GM04503 (cell line): Measurements from ENCODE around the gene PMAIP1.
"Not testable (repeated sequence)": the region's sequence is repeated elsewhere in the genome, so short reads cannot be mapped to it uniquely, and the experiment has no call there.

Experiments used
- DNase-seq: peaks from one replicate; pipeline ENCODE4 v3.0.0-alpha.2; 2012; ENCODE audit warnings: low read depth

PMAIP1 gene

DNA sequence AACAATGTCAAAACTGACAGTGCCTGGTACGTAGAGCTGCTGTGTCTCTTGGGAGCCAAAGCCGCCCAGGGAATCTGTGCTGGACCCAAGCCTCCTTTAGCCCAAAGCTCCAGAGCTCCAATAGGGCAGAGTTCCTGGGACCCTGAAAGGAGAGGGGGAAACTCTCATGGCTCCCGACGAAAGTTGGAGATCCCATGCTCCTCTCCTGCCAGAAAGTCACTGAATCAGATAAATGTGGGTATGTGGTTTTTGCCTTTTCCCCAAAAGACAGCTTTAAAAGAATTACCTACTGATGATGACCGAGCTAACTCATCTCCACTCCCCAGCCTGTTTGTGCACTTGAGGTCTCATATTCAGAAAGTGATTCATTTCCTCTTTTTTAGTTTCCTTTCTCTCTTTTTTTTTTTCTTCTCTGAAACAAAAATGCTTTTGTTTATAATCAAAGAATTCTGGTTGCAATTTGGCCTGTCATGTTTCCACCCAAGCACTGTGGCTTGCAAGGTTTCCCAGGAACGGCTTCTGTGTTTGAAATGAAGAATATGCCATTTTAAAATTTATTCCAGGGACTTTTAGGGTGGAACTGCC lies 14.1 kb upstream of the PMAIP1 start:
- peak; percentile 66 for DNase-seq

DNA sequence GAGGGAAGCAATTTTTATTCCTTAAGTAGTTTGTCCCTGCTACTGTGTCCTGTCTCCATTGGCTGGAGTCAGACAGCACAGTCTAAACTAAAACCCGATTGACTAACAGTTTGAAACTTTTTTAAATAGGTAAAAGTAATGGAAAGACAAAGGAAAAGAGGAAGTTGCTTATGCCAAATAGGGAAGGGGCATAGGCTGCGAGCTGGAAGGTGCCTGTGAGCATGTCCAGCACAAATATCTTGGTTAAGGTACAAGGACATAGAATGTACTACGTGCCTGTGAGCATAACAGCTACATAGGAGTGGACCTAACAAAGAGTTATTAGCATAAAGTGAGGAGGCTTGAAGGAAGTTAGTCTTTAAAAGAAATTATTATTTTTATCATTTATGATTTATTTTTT lies 13.4 kb upstream of the PMAIP1 start:
- DNase-seq, result not testable (repeated sequence)

DNA sequence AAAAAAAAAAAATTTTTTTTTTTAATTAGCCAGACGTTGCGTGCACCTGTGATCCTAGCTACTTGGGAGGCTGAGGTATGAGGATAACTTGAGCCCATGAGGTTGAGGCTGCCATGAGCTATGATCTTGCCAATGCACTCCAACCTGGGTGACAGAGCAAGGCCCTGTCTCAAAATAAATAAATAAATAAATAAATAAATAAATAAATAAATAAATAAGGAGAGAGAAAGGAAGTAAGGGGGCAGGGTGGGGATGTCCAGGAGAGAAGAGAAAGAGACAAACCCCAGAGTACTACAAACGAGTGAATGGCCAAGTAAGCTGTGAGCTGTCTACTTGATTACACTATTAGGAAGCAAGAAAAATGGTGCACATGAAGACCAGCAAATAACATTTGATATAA lies 7.7 kb upstream of the PMAIP1 start:
- no peak for DNase-seq

DNA sequence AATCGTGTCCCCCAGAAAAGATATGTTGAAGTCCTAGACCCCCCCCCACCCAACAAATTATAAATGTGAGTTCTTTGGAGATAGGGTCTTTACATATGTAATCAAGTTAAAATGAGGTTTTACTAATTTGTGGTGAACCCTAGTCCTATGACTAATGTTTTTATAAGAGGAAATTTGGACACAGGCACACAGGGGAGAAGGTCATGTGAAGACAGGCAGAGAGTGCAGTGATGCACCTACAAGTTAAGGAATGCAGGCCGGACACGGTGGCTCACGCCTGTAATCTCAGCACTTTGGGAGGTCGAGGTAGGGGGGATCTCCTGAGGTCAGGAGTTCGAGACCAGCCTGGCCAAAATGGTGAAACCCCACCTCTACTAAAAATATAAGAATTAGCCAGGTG lies 5.8 kb upstream of the PMAIP1 start:
- DNase-seq, result no peak

DNA sequence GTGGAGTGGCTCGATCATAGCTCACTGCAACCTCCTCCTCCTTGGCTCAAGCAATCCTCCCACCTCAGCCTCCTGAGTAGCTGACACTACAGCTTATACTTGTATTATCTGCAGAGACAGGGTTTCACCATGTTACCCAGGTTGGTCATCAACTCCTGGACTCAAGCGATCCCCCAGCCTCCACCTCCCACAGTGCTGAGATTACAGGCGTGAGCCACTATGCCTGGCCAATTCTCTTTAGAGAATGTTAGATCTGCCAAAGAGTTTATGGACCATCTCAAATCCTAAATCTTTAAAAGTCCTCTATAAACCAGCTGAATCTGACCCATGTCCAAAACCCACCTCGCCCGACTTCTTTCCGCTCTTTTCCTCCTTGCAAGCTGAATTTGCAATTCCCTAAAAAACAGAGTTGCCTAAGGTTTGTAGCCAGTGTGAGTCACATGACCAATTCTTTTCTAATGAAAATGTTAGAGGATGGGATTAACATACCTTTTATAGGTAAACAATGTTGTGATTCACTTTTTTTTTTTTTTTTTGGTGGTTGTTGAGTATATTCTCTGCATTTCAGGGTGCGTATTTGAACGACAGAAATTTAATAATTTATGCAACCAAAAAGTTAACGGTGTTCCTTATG lies 2.4 kb upstream of the PMAIP1 start:
- DNase-seq, result no peak

DNA sequence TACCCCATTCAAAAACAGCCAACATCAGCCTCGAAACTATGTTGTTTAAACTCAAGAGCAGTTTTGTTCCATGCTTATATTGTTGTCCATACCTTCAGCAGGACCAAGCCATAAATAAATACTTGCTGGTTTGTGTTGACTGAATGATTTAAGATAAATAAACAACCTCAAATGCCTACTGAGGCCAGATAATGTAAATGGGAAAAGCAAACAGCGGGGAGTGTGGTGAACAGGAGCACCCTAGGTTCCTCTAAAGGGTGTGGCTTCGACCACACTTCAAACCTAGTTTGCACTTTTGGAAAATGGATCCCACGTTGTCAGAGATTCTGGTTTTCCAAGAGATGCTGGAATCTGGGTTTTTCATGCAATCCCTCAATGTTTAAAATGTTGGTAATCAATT lies 1.7 kb upstream of the PMAIP1 start:
- no peak for DNase-seq

DNA sequence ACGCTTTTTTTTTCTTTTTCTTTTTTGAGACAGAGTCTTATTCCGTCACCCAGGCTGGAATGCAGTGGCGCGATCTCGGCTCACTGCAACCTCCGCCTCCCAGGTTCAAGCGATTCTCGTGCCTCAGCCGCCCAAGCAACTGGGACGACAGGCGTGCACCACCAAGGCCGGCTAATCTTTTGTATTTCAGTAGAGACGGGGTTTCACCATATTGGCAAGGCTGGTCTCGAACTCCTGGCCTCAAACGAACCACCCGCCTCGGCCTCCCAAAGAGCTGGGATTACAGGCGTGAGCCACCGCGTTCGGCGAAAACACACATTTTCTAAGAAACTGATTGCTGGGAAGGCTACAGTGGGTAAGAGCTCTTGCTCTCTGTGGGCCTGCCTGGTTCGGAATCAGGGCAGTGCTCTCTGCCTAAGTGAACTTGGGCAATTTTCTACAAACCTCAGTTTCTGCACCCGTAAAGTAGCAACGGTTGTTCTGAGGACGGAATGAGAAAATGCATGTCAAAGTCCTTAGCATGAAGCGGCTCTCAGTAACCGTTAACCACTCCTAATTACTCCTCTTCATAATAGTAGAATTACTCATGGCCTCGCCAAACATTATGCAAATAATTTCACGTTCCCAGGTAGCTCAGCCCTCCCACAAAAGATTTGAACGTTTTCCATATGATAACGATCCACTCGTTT lies 1.0 kb upstream of the PMAIP1 start:
- no peak for DNase-seq

DNA sequence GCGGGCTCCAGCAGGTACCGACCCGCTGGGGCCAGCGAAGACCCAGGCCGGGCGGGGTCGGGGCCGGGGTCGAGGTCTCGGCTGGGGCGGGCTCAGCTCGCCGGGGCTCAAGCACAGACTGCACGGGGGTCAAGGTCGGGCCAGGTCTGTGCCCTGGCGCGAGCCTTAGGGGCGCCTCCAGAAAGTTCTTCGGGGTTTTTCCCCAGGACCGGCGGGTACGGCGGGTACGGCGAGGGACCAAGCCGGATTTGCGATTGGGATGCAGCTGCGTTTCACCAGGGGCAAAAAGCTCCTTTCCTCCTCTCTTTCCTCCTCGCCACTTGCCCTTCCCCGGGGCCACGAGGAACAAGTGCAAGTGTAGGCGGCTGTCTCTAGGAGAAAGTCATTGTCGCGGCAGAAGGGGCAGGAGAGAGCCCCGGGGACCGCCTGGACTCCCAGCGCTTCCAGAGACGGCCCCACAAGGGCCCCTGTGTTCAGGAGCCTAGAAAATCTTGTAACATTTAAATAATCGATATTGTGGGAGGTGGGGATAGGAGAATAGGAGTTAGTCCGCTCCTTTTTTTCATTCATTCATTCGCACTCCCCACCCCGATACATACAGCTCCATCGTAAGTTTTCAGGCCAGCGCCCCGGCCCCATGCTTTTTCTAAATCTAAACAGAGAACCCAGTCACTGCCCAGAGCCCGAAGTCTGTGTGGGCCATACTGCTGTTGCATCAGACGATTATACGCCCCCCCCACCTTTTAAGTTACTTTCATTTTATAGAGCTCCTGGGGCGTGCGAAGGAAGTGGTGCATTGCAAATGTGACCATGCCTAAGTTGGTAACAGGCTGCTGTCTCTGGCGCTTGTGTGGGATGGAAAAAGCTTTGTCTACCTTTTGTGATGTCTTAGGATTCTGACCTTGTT lies 679 bp downstream of the PMAIP1 start:
- DNase-seq, result no peak

DNA sequence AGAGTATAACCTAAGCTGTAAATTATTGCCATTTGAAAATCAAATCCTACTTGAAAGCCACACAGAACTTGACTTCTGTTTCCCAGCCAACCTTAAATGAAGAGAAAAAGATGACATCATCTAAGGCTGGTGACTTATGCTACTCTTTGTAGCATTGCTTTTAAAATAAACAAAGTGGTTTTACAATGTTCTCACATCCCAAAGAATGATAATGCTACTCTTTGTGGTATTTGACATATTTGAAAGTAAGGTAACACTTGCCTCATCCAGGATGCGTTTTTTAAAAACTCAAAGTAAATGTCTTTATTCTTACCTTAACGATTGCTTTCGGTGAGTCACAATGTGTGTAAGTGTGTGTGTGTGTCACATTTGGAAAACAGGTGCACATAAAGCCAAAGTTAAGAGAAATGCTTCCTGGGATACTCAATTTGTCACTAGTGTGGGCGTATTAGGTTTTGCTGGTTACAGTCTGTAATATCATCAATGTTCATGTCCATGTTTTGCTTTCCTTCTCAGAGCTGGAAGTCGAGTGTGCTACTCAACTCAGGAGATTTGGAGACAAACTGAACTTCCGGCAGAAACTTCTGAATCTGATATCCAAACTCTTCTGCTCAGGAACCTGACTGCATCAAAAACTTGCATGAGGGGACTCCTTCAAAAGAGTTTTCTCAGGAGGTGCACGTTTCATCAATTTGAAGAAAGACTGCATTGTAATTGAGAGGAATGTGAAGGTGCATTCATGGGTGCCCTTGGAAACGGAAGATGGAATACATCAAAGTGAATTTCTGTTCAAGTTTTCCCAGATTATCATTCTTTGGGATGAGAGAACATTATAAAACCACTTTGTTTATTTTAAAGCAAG lies 2.6 kb downstream of the PMAIP1 start:
- no peak for DNase-seq

DNA sequence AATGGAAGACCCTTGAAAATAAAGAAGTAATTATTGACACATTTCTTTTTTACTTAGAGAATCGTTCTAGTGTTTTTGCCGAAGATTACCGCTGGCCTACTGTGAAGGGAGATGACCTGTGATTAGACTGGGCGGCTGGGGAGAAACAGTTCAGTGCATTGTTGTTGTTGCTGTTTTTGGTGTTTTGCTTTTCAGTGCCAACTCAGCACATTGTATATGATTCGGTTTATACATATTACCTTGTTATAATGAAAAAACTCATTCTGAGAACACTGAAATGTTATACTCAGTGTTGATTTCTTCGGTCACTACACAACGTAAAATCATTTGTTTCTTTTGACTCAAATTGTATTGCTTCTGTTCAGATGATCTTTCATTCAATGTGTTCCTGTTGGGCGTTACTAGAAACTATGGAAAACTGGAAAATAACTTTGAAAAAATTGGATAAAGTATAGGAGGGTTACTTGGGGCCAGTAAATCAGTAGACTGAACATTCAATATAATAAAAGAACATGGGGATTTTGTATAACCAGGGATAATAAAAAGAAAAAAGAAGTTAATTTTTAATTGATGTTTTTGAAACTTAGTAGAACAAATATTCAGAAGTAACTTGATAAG lies 3.3 kb downstream of the PMAIP1 start:
- no peak for DNase-seq

DNA sequence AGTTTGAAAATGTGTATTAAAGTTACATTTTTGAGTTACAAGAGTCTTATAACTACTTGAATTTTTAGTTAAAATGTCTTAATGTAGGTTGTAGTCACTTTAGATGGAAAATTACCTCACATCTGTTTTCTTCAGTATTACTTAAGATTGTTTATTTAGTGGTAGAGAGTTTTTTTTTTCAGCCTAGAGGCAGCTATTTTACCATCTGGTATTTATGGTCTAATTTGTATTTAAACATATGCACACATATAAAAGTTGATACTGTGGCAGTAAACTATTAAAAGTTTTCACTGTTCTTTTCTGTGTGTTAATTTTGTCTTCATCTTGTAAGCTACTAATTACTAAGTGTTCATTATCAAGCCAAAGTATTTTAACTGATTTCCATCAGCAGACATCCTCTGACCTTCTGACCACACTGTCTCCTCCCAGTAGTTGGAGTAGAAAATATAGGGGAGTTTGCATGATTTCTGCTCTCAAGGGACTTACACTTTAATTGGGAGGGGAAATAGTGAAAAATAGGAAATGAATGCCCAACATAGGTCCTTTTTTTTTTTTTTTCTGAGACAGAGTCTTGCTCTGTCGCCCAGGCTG lies 4.3 kb downstream of the PMAIP1 start:
- no peak for DNase-seq

DNA sequence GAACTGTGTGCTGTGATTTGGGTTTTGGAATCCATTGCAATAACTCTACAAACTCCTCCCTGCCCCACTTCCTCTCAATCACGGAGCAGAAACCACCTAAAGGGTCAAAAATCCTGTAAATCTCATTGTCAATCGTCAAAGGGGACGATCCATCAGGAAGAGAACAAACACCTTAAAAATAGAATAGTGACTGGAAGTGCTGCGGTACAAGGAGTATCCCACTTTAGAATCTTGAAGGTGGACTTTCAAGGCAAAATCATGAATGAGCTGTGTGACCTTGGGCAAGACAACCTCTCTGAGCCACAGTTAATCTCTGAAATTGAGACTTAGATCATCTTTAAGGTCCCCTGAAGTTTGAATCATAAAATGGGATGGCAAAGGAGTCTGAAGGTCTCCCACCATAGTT lies 5.9 kb downstream of the PMAIP1 start:
- no peak for DNase-seq

DNA sequence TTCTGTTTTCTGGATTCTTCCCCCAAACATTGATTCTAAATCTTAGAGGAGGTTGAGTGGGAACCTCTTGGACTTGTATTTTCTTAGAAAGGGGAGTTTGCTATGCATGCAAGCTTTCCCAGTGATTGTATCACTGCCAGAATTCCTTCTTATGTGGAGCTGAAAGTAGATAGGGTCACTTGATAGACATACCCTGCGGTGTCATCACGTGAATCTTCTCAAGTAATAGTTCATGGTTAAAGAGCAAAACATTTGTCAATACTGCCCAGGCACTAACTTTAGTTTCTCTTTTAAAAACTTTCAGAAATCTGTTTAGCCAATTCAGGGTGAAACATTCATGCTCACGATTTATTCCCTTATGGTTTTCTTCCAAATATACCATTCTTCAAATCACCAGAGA lies 6.4 kb downstream of the PMAIP1 start:
- DNase-seq, result no peak

DNA sequence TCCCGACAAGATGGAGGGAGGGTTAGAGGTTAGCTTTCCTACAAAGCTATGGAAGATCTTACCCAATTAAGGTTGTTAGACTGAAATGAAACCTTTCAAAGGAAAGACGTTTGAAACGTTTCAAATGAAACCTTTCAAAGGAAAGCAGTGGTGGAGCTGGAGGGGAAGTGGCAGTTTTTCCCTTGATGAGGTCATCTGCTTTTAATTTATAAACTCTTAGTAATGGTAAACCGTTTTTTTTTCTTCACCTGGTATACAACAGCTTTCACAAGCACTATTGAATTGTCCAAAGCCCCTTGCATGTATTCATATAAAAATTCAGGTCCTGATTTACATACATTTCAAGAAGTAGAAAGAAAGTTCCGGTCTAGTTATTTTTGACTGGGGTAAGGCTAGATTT lies 7.4 kb downstream of the PMAIP1 start:
- DNase-seq, result no peak

DNA sequence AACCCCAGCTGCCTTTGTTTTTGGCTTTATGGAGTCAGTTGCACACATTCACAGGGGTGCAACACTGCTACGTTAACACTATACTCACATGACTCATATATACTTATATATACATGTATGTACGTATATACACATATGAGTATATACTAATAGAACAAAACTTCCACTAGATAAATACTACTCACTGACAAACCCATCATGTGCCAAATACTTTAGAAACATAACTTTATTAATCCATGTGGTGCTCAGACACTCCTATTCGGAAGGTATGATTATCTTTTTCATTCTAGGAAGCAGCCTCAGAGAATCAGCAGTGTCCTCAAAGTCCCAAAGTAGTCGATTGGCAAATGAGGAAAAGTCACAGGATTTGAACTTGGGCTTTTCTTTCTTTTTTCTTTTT lies 7.9 kb downstream of the PMAIP1 start:
- no peak for DNase-seq

DNA sequence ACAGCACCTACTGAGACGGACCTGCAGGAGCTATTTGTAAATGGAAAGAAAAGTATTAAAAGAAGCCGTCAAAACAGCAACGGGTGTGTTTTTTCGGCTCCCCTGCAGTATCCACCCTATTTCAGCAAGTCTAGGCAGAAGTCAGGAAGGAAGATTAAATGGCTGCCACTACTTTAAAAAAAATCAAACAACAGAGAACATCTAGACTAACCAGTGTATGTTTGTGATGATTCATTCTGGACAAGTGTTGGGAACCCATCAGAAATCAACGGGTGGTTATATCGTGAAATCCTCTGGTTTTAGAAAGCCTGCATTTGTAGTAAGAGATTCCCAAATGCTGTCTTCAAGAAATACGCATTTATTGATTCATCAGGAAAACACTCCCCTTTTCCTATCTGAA lies 9.0 kb downstream of the PMAIP1 start:
- no peak for DNase-seq

DNA sequence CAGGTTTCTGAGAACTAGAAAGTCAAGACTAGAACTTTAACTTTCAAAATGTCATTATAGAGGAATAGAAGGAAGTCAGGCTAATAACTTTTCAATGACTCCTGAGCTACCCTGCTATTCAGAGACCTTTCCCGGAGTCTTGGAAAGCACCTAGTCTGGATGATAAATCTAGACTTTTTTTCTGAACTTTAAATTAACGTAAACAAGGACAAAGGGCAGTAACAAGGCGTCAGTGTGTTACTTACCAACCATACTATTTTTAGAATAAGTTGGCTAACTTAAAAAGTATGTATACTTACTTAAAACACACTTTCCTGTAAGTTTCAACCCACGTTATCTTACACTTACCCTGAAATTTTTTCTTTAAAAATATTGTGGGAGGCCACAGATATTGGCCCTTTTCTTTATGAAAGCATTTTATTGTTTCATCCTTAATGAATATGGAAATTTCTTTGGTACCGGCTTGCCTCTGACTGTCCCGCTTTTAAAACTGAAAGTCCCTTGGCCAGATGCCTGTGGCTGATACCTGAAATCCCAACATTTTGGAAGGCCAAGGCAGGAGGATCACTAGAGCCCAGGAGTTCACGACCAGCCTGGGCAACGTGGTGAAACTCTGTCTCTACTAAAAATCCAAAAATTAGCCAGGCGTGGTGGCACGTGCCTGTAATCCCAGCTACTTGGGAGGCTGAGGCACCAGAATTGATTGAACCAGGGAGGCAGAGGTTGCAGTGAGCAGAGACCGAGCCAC lies 9.7 kb downstream of the PMAIP1 start:
- DNase-seq, result no peak

DNA sequence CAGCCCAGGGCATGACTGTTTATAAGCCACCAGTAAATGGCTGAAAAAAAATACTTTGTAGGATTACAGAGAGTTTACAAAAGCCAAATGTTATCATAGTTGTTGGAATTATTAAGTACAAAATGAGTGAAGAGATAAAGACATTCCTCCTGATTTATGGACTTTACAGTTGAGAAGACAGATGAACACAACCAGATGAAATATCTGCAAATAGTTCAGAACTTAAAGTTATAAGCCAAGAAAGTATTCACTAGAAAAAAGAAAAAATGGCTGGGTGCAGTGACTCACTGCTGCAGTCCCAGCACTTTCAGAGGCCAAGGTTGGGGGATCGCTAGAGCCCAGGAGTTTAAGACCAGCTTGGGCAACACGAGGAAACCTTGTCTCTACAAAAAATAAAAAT lies 11.2 kb downstream of the PMAIP1 start:
- peak; percentile 42 for DNase-seq

DNA sequence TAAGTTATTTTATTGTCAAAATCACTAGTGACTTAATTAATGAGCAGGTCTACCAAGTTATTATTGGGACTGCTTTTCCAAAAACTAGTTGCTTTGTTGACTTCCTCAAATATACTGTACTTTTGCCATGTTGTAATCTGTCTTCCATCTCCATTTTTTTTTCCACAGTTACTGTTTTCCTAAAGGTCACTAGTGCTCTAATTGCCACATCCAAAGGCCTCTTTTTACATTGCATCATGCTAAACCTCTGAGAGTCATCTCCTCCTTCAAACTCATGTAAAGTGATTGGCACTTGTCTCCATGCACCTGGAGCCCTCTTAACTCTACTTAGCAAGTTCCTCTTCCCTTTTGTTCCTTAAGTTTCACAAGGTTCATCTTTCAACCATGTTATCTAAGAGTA lies 11.8 kb downstream of the PMAIP1 start:
- DNase-seq, result no peak

DNA sequence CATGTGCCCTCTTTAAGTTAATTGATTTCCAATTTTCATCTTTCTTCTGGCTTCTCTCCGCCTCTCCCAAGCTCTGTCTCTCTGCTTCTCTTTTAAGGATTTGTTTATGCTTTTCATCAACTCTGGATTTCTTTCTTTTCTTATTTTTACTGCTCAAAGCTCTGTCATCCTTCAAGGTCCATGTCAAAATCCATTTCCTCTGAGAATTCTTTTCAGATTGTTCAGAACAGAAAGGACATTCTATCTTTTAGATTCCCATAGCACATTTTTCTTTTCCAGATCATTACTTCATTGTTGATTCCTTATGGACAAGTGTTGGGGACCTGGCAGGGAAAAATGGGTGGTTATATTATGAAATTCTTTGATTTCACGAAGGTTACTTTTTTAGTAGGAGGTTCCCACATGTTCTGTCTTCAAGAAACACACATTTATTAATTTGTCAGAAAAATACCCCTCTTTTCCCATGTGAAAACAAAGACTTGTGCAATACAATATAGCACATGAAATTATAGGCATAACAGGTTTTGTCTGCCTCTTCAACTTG lies 12.3 kb downstream of the PMAIP1 start:
- DNase-seq, result no peak
